Prostate gland (tissue), 2 donors: ENCODE results near the gene TSSK6. TPM values are rescaled to one million over a fixed set of nuclear protein-coding genes. Genes with fewer than 3 reads are reported as not detected.

Experiments
- DNase-seq: peaks from one replicate; pipeline ENCODE4 v3.0.0-alpha.2; 2019; ENCODE audit warnings: low spot score
- H3K27ac ChIP-seq, 2 donors: fragments of 200-600 bp; sonication (generic); 2 replicates each; pipeline ENCODE4 v1.5.1; 2017 to 2019
- H3K27me3 ChIP-seq: fragments of 200-600 bp; sonication (generic); replicated peaks from 2 replicates; pipeline ENCODE4 v1.5.1; 2019; ENCODE audit not compliant: insufficient read depth
- H3K36me3 ChIP-seq, 2 donors: fragments of 200-600 bp; sonication (generic); 1 replicate in 1 of 2; 2 replicates in 1 of 2; pipeline versions ENCODE4 v1.5.1 to v1.8.1; 2017 to 2019
- H3K4me1 ChIP-seq: fragments of 200-600 bp; sonication (generic); replicated peaks from 2 replicates; pipeline ENCODE4 v1.5.1; 2019
- H3K4me3 ChIP-seq, 2 donors: fragments of 200-600 bp; sonication (generic); 2 replicates each; pipeline ENCODE4 v1.5.1; 2017 to 2019
- H3K9me3 ChIP-seq: fragments of 200-600 bp; sonication (generic); 2 replicates; pipeline ENCODE4 v1.5.1; 2017
- CTCF ChIP-seq, 4 experiments: fragments of 200-600 bp in 2 of 4; fragments of 450-650 bp in 2 of 4; sonication (generic) in 2 of 4; IDR thresholded peaks; 1 replicate in 3 of 4; 2 replicates in 1 of 4; pipeline ENCODE4 v1.5.1; 2016 to 2019; ENCODE audit warnings: antibody characterized with exemption in 4 of 4, mild to moderate bottlenecking in 2 of 4, moderate library complexity in 2 of 4
- POLR2A ChIP-seq: fragments of 450-650 bp; IDR thresholded peaks from one replicate; pipeline ENCODE4 v1.6.1; 2016; ENCODE audit warnings: antibody characterized with exemption, mild to moderate bottlenecking
- POLR2AphosphoS5 ChIP-seq: sonication (generic); formaldehyde crosslinking; IDR thresholded peaks from one replicate; pipeline ENCODE4 v1.6.1; 2017; ENCODE audit warnings: antibody characterized with exemption
- WGBS: methylation state at CpG from one replicate; pipeline ENCODE4 v1.1.5; 2018; 5-methylcytosine and 5-hydroxymethylcytosine counted together
- intact Hi-C: fragments of 100-400 bp; cut with DNase I; formaldehyde crosslinking; loops from one replicate; pipeline ENCODE4 v1.14.2; 2022
- total RNA-seq, 2 donors: library from RNA; depleted of rRNA; stranded (reverse); fragments of >200 nt; gene quantifications; one replicate each; pipeline ENCODE4 v1.1.0, GENCODE V29; 2016

TSSK6 gene
- total RNA-seq = 10 to 100 TPM in 1 of 2 donors, 1 to 10 TPM in 1; 7.3 to 22.3 TPM

- intact Hi-C loops = no loop called here
- TF ChIP-seq CTCF (IDR thresholded peaks at IDR 0.05) = no peak
- TF ChIP-seq POLR2AphosphoS5 = no peak
- no peak for TF ChIP-seq POLR2A
- Histone ChIP-seq H3K36me3 (no peaks in the 10 kb centered on the region), H3K27ac (peak within 1 kb of the TSS; percentile 81 to 83), H3K4me3 (peak within 1 kb of the TSS; percentile 59 to 67), H3K27me3 (no peaks in the 10 kb centered on the region), H3K9me3 (no peaks in the 10 kb centered on the region), H3K4me1 (no peaks in the 10 kb centered on the region)
- WGBS = 82% methylated on average over 73 of the region's 74 CpGs
- DNase-seq = no peak
Measured at GRCh38 chr19:19514881-19515641, at the start of gene TSSK6. Gene TSSK6 (minus strand): TSS chr19:19515548. CDS start chr19:19515427, 121 bp downstream.

GRCh38 chr19:19563348-19563848 is 48.0 kb upstream of the TSSK6 start:
- DNase-seq = no peak

GRCh38 chr19:19562665-19563347 is 47.5 kb upstream of the TSSK6 start:
- no peak overlapping the region for H3K4me3 ChIP-seq
- 77% methylated on average over 16 of the region's 17 CpGs for WGBS
- no peaks in the 10 kb centered on the region for H3K36me3 ChIP-seq
- H3K27me3 ChIP-seq = no peaks in the 10 kb centered on the region
- intact Hi-C loops = no loop called here
- no peak overlapping the region for H3K27ac ChIP-seq
- no peak for TF ChIP-seq CTCF (IDR thresholded peaks at IDR 0.05)
- TF ChIP-seq POLR2A = no peak
- no peak for TF ChIP-seq POLR2AphosphoS5
- no peak for DNase-seq
- no peaks in the 10 kb centered on the region for H3K4me1 ChIP-seq
- H3K9me3 ChIP-seq = no peaks in the 10 kb centered on the region

More at GRCh38 chr19:19563348-19563848, 48.0 kb upstream of the TSSK6 start:
- H3K4me3 ChIP-seq = no peak overlapping the region
- H3K27ac ChIP-seq = no peak overlapping the region
- WGBS = 92% methylated on average over 13 of the region's 17 CpGs
- no peaks in the 10 kb centered on the region for H3K9me3 ChIP-seq
- no peaks in the 10 kb centered on the region for H3K4me1 ChIP-seq
- TF ChIP-seq POLR2A (no peak), CTCF (IDR thresholded peaks at IDR 0.05) (no peak), POLR2AphosphoS5 (no peak)
- intact Hi-C loops = no loop called here
- no peaks in the 10 kb centered on the region for H3K36me3 ChIP-seq
- H3K27me3 ChIP-seq = no peaks in the 10 kb centered on the region

- intact Hi-C loops = no loop called here
- no peak for DNase-seq
- WGBS = 89% methylated on average over 25 of the region's 26 CpGs
Measured at GRCh38 chr19:19561946-19562664, 46.8 kb upstream of the TSSK6 start.

More at GRCh38 chr19:19561946-19562664, 46.8 kb upstream of the TSSK6 start:
- Histone ChIP-seq H3K4me1 (no peaks in the 10 kb centered on the region), H3K27me3 (no peaks in the 10 kb centered on the region), H3K9me3 (no peaks in the 10 kb centered on the region), H3K36me3 (no peaks in the 10 kb centered on the region), H3K4me3 (no peak overlapping the region), H3K27ac (no peak overlapping the region)
- TF ChIP-seq POLR2A = no peak
- TF ChIP-seq CTCF (IDR thresholded peaks at IDR 0.05) = no peak
- TF ChIP-seq POLR2AphosphoS5 = no peak
